T-cell (primary cell): ENCODE data around the gene ORC6. TPM values are rescaled to one million over a fixed set of nuclear protein-coding genes. Genes with fewer than 3 reads are reported as not detected.

Experiments used
- ATAC-seq, 4 experiments: fragments of 200-7000 bp in 3 of 4; fragments of 150-1000 bp in 1 of 4; cut with Tn5 transposase; replicated peaks in 1 of 4; 1 replicate in 3 of 4; 2 replicates in 1 of 4; pipeline ENCODE4 v1.10.0; 2021; ENCODE audit warnings: moderate library complexity in 3 of 4, mild to moderate bottlenecking in 2 of 4, moderate number of reproducible peaks in 1 of 4
- CTCF ChIA-PET, 2 donors: fragments of 300-600 bp; sonication (Branson Sonifier 250); formaldehyde crosslinking; loops; one replicate each; lab custom pipeline; 2022; ENCODE audit warnings: antibody characterized with exemption in 2 of 2; lab: Charles Lee
- POLR2A ChIA-PET, 2 donors: fragments of 300-600 bp; sonication (Branson Sonifier 250); formaldehyde crosslinking; loops; one replicate each; lab custom pipeline; 2022; ENCODE audit warnings: antibody characterized with exemption in 2 of 2; lab: Charles Lee
- DNase-seq, 35 experiments: peaks; one replicate each; pipeline versions ENCODE4 v3.0.0 to v3.0.0-alpha.2; 2013 to 2023
- H3K27ac ChIP-seq: one replicate; pipeline ENCODE4 v1.5.1; 2013; ENCODE audit warnings: low read length
- H3K27me3 ChIP-seq, 2 experiments: replicated peaks in 1 of 2; 1 replicate in 1 of 2; 2 replicates in 1 of 2; pipeline versions ENCODE4 v1.6.1 to v1.7.0; 2013; ENCODE audit warnings: low read length in 1 of 2, mixed read lengths in 1 of 2; ENCODE audit not compliant: control insufficient read depth in 2 of 2, insufficient read depth in 2 of 2; ENCODE audit errors: extremely low read depth in 1 of 2
- H3K36me3 ChIP-seq, 2 donors: 1 replicate in 1 of 2; 2 replicates in 1 of 2; pipeline versions ENCODE4 v1.6.1 to v1.7.0; 2013; ENCODE audit warnings: low read length in 1 of 2; ENCODE audit not compliant: control insufficient read depth in 2 of 2, insufficient read depth in 1 of 2; ENCODE audit errors: extremely low read depth in 1 of 2
- H3K4me1 ChIP-seq, 2 experiments: 1 replicate in 1 of 2; 2 replicates in 1 of 2; pipeline versions ENCODE4 v1.6.1 to v1.7.0; 2013; ENCODE audit warnings: low read length in 2 of 2, mixed read lengths in 1 of 2; ENCODE audit not compliant: insufficient read depth in 2 of 2, control insufficient read depth in 1 of 2; ENCODE audit errors: extremely low read depth in 1 of 2
- H3K4me3 ChIP-seq, 2 donors: 1 replicate in 1 of 2; 2 replicates in 1 of 2; pipeline versions ENCODE4 v1.5.1 to v1.7.0; 2013; ENCODE audit warnings: mild to moderate bottlenecking in 2 of 2, low read length in 1 of 2, moderate library complexity in 1 of 2; ENCODE audit not compliant: control insufficient read depth in 1 of 2; ENCODE audit errors: extremely low read depth in 1 of 2
- H3K9me3 ChIP-seq: 2 replicates; pipeline ENCODE4 v1.7.0; 2013
- H3K27ac Mint-ChIP-seq, 2 donors: one replicate each; pipeline ENCODE4 v1.8.0; 2020 to 2021; ENCODE audit warnings: mild to moderate bottlenecking in 2 of 2, mixed read lengths in 2 of 2
- H3K27me3 Mint-ChIP-seq, 2 donors: one replicate each; pipeline ENCODE4 v1.8.0; 2021 to 2022; ENCODE audit warnings: mixed read lengths in 2 of 2
- H3K36me3 Mint-ChIP-seq: one replicate; pipeline ENCODE4 v1.8.0; 2021; ENCODE audit warnings: mixed read lengths
- H3K4me1 Mint-ChIP-seq, 3 donors: one replicate each; pipeline ENCODE4 v1.8.0; 2020 to 2022; ENCODE audit warnings: mixed read lengths in 3 of 3, mild to moderate bottlenecking in 1 of 3
- H3K4me3 Mint-ChIP-seq, 3 donors: one replicate each; pipeline ENCODE4 v1.8.0; 2020 to 2022; ENCODE audit warnings: mild to moderate bottlenecking in 3 of 3, mixed read lengths in 3 of 3, moderate library complexity in 3 of 3
- H3K9me3 Mint-ChIP-seq, 3 donors: one replicate each; pipeline ENCODE4 v1.8.0; 2020 to 2022; ENCODE audit warnings: mixed read lengths in 3 of 3
- WGBS: methylation state at CpG from one replicate; pipeline ENCODE4 v1.1.5; 2013; ENCODE audit warnings: missing lambda C conversion rate; ENCODE audit not compliant: insufficient coverage; 5-methylcytosine and 5-hydroxymethylcytosine counted together
- total RNA-seq, 35 experiments: library from RNA in 6 of 35; stranded (reverse) in 6 of 35; fragments of 120-200 nt in 1 of 35; gene quantifications; one replicate each; pipeline versions ENCODE4 v1.2.1 to v1.2.4 and lab custom pipeline; 2013 to 2026

The ORC6 gene
- total RNA-seq, 5 donors from 2014 or later (not counting 1 experiment from before 2014, with no cell fraction given): 2.6 to 6.2 (median 3.0) TPM

DNA sequence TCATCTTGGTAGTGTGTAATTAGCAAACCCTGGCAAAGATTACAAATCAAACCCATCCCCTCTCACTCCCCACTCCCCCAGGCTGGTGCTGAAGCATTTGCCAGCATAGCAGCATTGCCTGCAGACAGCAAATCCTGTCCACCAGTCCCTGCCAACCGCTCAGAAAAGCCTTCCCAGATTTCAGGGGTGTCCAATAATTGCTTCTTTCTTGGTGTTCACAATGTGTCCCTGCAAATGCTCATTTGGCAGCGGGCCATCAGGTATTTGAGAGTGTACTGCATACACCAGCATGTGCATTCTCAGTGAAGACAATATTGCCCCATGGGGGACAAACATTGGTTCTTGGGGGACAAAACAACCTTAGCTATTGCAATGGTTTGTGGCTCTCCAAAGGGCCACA, 28.2 kb downstream of the ORC6 start:
- no peaks in the 10 kb centered on the region for H3K27me3 Mint-ChIP-seq
- H3K27me3 ChIP-seq: peaks cover 0 to 4% of the 10 kb centered on the region in 2 experiments
- ChIA-PET CTCF (interaction anchor here in 1 of 2 donors (0.6 kb wide), 1 partner anchor 137 kb away, joined by 4 read pairs; no protein-coding TSS in a partner anchor), POLR2A (no interaction called here)
- no peak overlapping the region for H3K27ac ChIP-seq
- no peaks in the 10 kb centered on the region for H3K4me1 Mint-ChIP-seq
- H3K4me1 ChIP-seq: no peaks in the 10 kb centered on the region
- no peaks in the 10 kb centered on the region for H3K9me3 ChIP-seq
- H3K4me3 ChIP-seq: no peak overlapping the region
- H3K9me3 Mint-ChIP-seq: no peaks in the 10 kb centered on the region
- H3K36me3 Mint-ChIP-seq: no peaks in the 10 kb centered on the region
- ATAC-seq: no peak
- no peak for DNase-seq
- 71% methylated on average over 1 of the region's 2 CpGs for WGBS
- H3K4me3 Mint-ChIP-seq: no peak overlapping the region
- no peaks in the 10 kb centered on the region for H3K36me3 ChIP-seq
- H3K27ac Mint-ChIP-seq: no peak overlapping the region

DNA sequence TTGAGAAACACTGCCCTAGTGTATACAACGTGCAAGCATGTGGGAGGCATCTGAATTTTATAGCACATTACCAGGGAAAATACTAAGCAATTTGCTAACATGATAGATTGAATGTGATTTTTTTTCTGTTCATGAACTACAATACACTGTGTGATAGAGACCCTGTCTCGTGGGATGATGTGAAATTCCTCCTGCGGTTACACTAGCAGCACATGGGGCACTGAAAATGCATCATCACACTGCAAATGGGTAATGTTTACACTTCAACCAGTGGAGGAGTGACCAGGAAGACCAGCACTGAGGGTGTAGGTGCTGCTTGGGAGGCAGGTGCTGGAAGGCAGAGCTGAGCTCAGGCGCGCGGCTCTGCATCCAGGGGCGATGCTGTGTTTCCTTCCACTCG, 28.8 kb downstream of the ORC6 start:
- Histone ChIP-seq H3K4me1 (no peaks in the 10 kb centered on the region), H3K9me3 (no peaks in the 10 kb centered on the region), H3K27ac (no peak overlapping the region), H3K36me3 (no peaks in the 10 kb centered on the region), H3K27me3 (peaks cover 0 to 4% of the 10 kb centered on the region in 2 experiments), H3K4me3 (no peak overlapping the region)
- CTCF ChIA-PET: no interaction called here
- H3K4me1 Mint-ChIP-seq: no peaks in the 10 kb centered on the region
- 100% methylated on average over 4 of the region's 8 CpGs for WGBS
- no peaks in the 10 kb centered on the region for H3K9me3 Mint-ChIP-seq
- H3K27me3 Mint-ChIP-seq: no peaks in the 10 kb centered on the region
- ATAC-seq (no peak), DNase-seq (no peak)
- H3K4me3 Mint-ChIP-seq: no peak overlapping the region
- POLR2A ChIA-PET: no interaction called here
- H3K36me3 Mint-ChIP-seq: no peaks in the 10 kb centered on the region
- no peak overlapping the region for H3K27ac Mint-ChIP-seq

DNA sequence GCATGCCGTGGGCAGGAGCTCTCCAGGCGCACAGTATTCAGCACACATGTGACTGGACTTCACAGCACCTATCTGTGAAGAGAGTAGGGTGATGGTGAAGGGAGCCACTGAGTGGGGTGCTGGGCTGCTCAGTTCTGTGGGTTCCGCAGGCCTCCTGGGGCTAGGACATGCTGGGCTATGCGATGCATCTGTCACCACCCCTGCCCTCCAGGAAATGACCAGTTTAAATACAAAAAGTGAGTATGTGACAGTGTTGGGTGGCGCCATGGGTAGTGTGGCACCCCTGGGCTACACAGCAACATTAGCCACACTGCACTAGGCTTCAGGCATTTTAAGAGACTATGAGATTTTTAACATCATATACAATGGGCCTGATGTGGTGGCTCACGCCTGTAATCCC, 30.1 kb downstream of the ORC6 start:
- Histone ChIP-seq H3K27me3 (peaks cover 0 to 4% of the 10 kb centered on the region in 2 experiments), H3K27ac (no peak overlapping the region), H3K4me1 (no peaks in the 10 kb centered on the region), H3K36me3 (no peaks in the 10 kb centered on the region), H3K9me3 (no peaks in the 10 kb centered on the region), H3K4me3 (no peak overlapping the region)
- WGBS: 100% methylated on average over 2 of the region's 6 CpGs
- no peaks in the 10 kb centered on the region for H3K36me3 Mint-ChIP-seq
- ATAC-seq (no peak), DNase-seq (no peak)
- H3K4me1 Mint-ChIP-seq: no peaks in the 10 kb centered on the region
- no peak overlapping the region for H3K27ac Mint-ChIP-seq
- H3K9me3 Mint-ChIP-seq: peaks cover 0 to under 1% (median under 1%) of the 10 kb centered on the region in 3 donors
- no peaks in the 10 kb centered on the region for H3K27me3 Mint-ChIP-seq
- no peak overlapping the region for H3K4me3 Mint-ChIP-seq
- ChIA-PET CTCF (no interaction called here), POLR2A (no interaction called here)

DNA sequence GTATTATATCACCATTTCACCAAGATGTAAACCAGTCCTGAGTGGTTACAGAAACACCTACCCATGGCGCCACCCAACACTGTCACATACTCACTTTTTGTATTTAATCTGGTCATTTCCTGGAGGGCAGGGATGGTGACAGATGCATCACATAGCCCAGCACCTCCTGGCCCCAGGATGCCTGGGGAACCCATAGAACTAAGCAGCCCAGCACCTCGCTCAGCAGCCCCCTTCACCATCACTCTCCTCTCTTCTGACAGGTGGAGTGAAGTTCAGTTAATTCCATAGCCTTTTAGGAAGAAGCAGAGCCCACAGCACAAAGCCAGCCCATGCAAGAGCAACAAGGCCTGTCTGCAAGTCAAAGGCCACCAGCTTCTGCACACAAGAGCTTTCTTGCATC, 31.2 kb downstream of the ORC6 start:
- Mint-ChIP-seq H3K4me1 (no peaks in the 10 kb centered on the region), H3K9me3 (peaks cover 0 to 8% (median 3%) of the 10 kb centered on the region in 3 donors), H3K27me3 (no peaks in the 10 kb centered on the region), H3K36me3 (no peaks in the 10 kb centered on the region), H3K4me3 (no peak overlapping the region), H3K27ac (no peak overlapping the region)
- POLR2A ChIA-PET: no interaction called here
- no peak overlapping the region for H3K27ac ChIP-seq
- ATAC-seq (no peak), DNase-seq (no peak)
- WGBS: 60% methylated on average over 1 of the region's 2 CpGs
- no peaks in the 10 kb centered on the region for H3K9me3 ChIP-seq
- no peaks in the 10 kb centered on the region for H3K36me3 ChIP-seq
- H3K27me3 ChIP-seq: peaks cover 0 to 4% of the 10 kb centered on the region in 2 experiments
- CTCF ChIA-PET: interaction anchor here in 1 of 2 donors (0.6 kb wide), 1 partner anchor 126 kb away, joined by 4 read pairs; no protein-coding TSS in a partner anchor
- H3K4me1 ChIP-seq: no peaks in the 10 kb centered on the region
- H3K4me3 ChIP-seq: no peak overlapping the region

DNA sequence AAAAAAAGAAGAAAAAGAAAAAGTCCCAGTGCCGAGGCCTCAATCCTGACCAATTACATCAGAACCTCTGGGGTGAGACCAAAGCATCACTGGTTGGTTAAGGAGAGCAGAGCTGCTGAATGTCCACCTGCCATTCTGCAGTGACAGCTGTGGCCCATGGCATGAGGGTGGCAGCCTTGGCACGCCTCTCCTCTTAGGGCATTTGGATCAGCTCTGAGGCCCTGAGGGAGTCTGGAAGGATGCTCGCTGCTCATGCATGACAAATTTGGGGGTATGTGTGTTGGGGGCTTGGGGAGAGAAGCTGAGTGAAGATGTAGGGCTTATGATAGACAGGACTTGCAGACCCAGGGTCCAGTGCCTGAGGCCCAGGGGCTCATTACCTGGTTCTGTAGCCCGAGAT, 32.4 kb downstream of the ORC6 start:
- Histone ChIP-seq H3K9me3 (no peaks in the 10 kb centered on the region), H3K4me3 (no peak overlapping the region), H3K4me1 (no peaks in the 10 kb centered on the region), H3K27me3 (peaks cover 0 to under 1% of the 10 kb centered on the region in 2 experiments), H3K36me3 (no peaks in the 10 kb centered on the region), H3K27ac (no peak overlapping the region)
- H3K36me3 Mint-ChIP-seq: no peaks in the 10 kb centered on the region
- DNase-seq: no peak
- no peak overlapping the region for H3K4me3 Mint-ChIP-seq
- H3K4me1 Mint-ChIP-seq: no peaks in the 10 kb centered on the region
- H3K27me3 Mint-ChIP-seq: peaks cover 0 to 2% of the 10 kb centered on the region in 2 donors
- ATAC-seq: no peak
- H3K27ac Mint-ChIP-seq: no peak overlapping the region
- ChIA-PET CTCF (no interaction called here), POLR2A (no interaction called here)
- WGBS: 90% methylated on average over 2 of the region's 4 CpGs
- H3K9me3 Mint-ChIP-seq: peaks cover 3 to 12% (median 7%) of the 10 kb centered on the region in 3 donors

DNA sequence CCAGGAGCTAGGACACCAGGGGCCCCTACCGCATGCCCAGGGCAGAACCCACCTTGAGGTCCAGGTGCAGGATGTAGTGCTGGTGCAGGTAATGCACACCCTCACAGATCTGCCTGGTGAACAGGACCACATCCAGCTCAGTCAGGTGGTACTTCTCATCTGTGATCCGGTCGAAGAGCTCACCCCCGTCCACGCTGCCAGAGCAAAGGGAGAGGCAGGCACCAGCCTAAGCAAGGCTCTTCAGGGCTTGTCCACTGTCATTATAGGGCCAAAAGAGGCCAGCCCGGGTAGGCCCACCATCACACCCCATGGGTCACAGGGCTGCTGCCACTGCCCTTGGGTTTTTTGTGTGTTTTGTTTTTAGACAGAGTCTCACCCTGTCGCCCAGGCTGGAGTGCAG, 37.7 kb downstream of the ORC6 start:
- POLR2A ChIA-PET: no interaction called here
- H3K27me3 ChIP-seq: peaks cover 0 to 8% of the 10 kb centered on the region in 2 experiments
- CTCF ChIA-PET: interaction anchor here in 1 of 2 donors (0.5 kb wide), 1 partner anchor 52 kb away, joined by 3 read pairs; no protein-coding TSS in a partner anchor
- H3K4me3 Mint-ChIP-seq: no peak overlapping the region
- H3K9me3 ChIP-seq: no peaks in the 10 kb centered on the region
- H3K36me3 ChIP-seq: no peaks in the 10 kb centered on the region
- H3K27ac ChIP-seq: no peak overlapping the region
- peaks cover 3 to 12% (median 7%) of the 10 kb centered on the region in 3 donors for H3K9me3 Mint-ChIP-seq
- no peak overlapping the region for H3K4me3 ChIP-seq
- DNase-seq: no peak
- H3K27ac Mint-ChIP-seq: no peak overlapping the region
- H3K36me3 Mint-ChIP-seq: no peaks in the 10 kb centered on the region
- H3K27me3 Mint-ChIP-seq: peaks cover 0 to 4% of the 10 kb centered on the region in 2 donors
- H3K4me1 Mint-ChIP-seq: no peaks in the 10 kb centered on the region
- 98% methylated on average over 5 of the region's 7 CpGs for WGBS
- no peak for ATAC-seq
- no peaks in the 10 kb centered on the region for H3K4me1 ChIP-seq
